ENCODE data around the gene SLC66A2.

Gene SLC66A2

GRCh38 chr18:79870301-79871025 lies 81.0 kb downstream of the SLC66A2 start:
- no peaks in the 10 kb centered on the region for H3F3A ChIP-seq (ENCODE audit: insufficient read depth, low read length)
- H4K20me1 ChIP-seq (ENCODE audit: insufficient read depth, low read length) = no peaks in the 10 kb centered on the region
- no peak overlapping the region for H3K4me2 ChIP-seq (ENCODE audit: low read depth, low read length)
- H2AFZ ChIP-seq (ENCODE audit: low read length) = no peak overlapping the region
- H3K79me2 ChIP-seq (ENCODE audit: low read length) = no peaks in the 10 kb centered on the region
- no peak overlapping the region for H3K4me3 ChIP-seq (ENCODE audit: low read length)
- H3K27me3 ChIP-seq (replicated peaks; ENCODE audit: insufficient read depth, low read length) = no peaks in the 10 kb centered on the region
- H3K9me2 ChIP-seq (replicated peaks; ENCODE audit: insufficient read depth, low read length) = no peaks in the 10 kb centered on the region
- no peak overlapping the region for H3K27ac ChIP-seq (ENCODE audit: low read length)
- no peaks in the 10 kb centered on the region for H3K9me3 ChIP-seq (replicated peaks; ENCODE audit: insufficient read depth, low read length)
- DNase-seq = no peak
- no peaks in the 10 kb centered on the region for H3K36me3 ChIP-seq (replicated peaks; ENCODE audit: insufficient read depth, low read length)
- TF ChIP-seq CTCF (IDR thresholded peaks at IDR 0.05; ENCODE audit: low read length) = no peak
- no peak for TF ChIP-seq EZH2 (optimal IDR thresholded peaks at IDR 0.05; ENCODE audit: low read depth, low read length)
- no peak for TF ChIP-seq EZH2phosphoT487 (IDR thresholded peaks at IDR 0.05; ENCODE audit: low read length)
- H3K4me1 ChIP-seq (ENCODE audit: low read length) = no peaks in the 10 kb centered on the region
- H3K9ac ChIP-seq (ENCODE audit: low read length) = no peak overlapping the region

- Histone ChIP-seq H4K20me1 (ENCODE audit: insufficient read depth, low read length) (no peaks in the 10 kb centered on the region), H3K79me2 (ENCODE audit: low read length) (no peaks in the 10 kb centered on the region), H3K9me3 (replicated peaks; ENCODE audit: insufficient read depth, low read length) (no peaks in the 10 kb centered on the region), H3K9ac (ENCODE audit: low read length) (no peak overlapping the region), H3F3A (ENCODE audit: insufficient read depth, low read length) (no peaks in the 10 kb centered on the region), H3K4me2 (ENCODE audit: low read depth, low read length) (no peak overlapping the region), H3K4me1 (ENCODE audit: low read length) (no peaks in the 10 kb centered on the region), H3K27me3 (replicated peaks; ENCODE audit: insufficient read depth, low read length) (no peaks in the 10 kb centered on the region), H3K9me2 (replicated peaks; ENCODE audit: insufficient read depth, low read length) (no peaks in the 10 kb centered on the region), H3K36me3 (replicated peaks; ENCODE audit: insufficient read depth, low read length) (no peaks in the 10 kb centered on the region), H3K4me3 (ENCODE audit: low read length) (no peak overlapping the region), H3K27ac (ENCODE audit: low read length) (no peak overlapping the region), H2AFZ (ENCODE audit: low read length) (no peak overlapping the region)
- DNase-seq = no peak
- TF ChIP-seq EZH2phosphoT487 (IDR thresholded peaks at IDR 0.05; ENCODE audit: low read length) (no peak), CTCF (IDR thresholded peaks at IDR 0.05; ENCODE audit: low read length) (no peak)
Observed at GRCh38 chr18:79869591-79870300, 81.7 kb downstream of the SLC66A2 start.

GRCh38 chr18:79868811-79869541 lies 82.5 kb downstream of the SLC66A2 start:
- H3K4me2 ChIP-seq (ENCODE audit: low read depth, low read length) = no peak overlapping the region
- no peaks in the 10 kb centered on the region for H4K20me1 ChIP-seq (ENCODE audit: insufficient read depth, low read length)
- no peaks in the 10 kb centered on the region for H3K4me1 ChIP-seq (ENCODE audit: low read length)
- H3K27me3 ChIP-seq (replicated peaks; ENCODE audit: insufficient read depth, low read length) = no peaks in the 10 kb centered on the region
- H3K27ac ChIP-seq (ENCODE audit: low read length) = no peak overlapping the region
- no peaks in the 10 kb centered on the region for H3K79me2 ChIP-seq (ENCODE audit: low read length)
- no peaks in the 10 kb centered on the region for H3K9me3 ChIP-seq (replicated peaks; ENCODE audit: insufficient read depth, low read length)
- no peak overlapping the region for H3K9ac ChIP-seq (ENCODE audit: low read length)
- no peak overlapping the region for H3K4me3 ChIP-seq (ENCODE audit: low read length)
- no peak overlapping the region for H2AFZ ChIP-seq (ENCODE audit: low read length)
- DNase-seq = no peak
- no peaks in the 10 kb centered on the region for H3F3A ChIP-seq (ENCODE audit: insufficient read depth, low read length)
- TF ChIP-seq EZH2 (optimal IDR thresholded peaks at IDR 0.05; ENCODE audit: low read depth, low read length) (no peak), EZH2phosphoT487 (IDR thresholded peaks at IDR 0.05; ENCODE audit: low read length) (no peak)
- H3K9me2 ChIP-seq (replicated peaks; ENCODE audit: insufficient read depth, low read length) = no peaks in the 10 kb centered on the region
- no peaks in the 10 kb centered on the region for H3K36me3 ChIP-seq (replicated peaks; ENCODE audit: insufficient read depth, low read length)

Data from MM.1S (cell line).